ENCODE measurements around the gene NOC4L.

Gene NOC4L

DNA sequence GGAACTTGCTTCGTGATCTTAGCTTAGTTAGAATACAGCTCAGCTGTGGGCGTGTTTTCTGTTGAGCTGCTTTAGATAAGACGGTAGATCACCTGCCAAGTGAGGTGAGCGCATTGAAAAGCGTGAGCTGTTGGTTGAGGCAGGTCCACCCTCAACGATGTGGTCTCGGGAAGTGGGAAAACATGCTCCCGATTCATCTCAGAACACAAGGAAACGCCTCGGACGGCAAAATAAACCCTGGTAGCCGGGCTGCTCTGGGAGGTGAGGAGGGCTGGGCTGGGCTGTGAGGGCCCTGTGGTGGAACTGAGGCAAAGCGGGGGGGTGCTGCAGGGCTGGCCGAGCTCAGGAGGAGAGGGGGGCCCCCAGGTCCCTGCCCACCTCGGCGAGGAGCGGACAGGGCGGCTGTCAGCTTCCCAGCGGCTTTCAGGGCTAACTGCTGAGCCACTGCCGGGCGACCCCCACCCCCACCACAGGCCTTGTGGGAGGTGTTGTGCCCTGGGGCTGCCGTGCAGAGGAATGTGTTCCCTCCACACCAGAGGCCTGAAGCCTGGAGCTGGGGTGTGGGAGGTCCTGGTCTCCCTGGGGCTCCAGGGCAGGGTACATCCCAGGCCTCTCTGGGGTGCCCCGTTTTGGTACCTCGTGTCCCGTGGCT lies 30.7 kb downstream of the NOC4L start:
- H3K4me3 Mint-ChIP-seq: no peak overlapping the region
- peaks cover 20% of the 10 kb centered on the region for H3K4me1 Mint-ChIP-seq
- ATAC-seq: no peak
- no peaks in the 10 kb centered on the region for H3K9me3 Mint-ChIP-seq
- no peaks in the 10 kb centered on the region for H3K36me3 Mint-ChIP-seq
- H3K27me3 Mint-ChIP-seq: peaks cover 63% of the 10 kb centered on the region
- no peak overlapping the region for H3K27ac Mint-ChIP-seq

DNA sequence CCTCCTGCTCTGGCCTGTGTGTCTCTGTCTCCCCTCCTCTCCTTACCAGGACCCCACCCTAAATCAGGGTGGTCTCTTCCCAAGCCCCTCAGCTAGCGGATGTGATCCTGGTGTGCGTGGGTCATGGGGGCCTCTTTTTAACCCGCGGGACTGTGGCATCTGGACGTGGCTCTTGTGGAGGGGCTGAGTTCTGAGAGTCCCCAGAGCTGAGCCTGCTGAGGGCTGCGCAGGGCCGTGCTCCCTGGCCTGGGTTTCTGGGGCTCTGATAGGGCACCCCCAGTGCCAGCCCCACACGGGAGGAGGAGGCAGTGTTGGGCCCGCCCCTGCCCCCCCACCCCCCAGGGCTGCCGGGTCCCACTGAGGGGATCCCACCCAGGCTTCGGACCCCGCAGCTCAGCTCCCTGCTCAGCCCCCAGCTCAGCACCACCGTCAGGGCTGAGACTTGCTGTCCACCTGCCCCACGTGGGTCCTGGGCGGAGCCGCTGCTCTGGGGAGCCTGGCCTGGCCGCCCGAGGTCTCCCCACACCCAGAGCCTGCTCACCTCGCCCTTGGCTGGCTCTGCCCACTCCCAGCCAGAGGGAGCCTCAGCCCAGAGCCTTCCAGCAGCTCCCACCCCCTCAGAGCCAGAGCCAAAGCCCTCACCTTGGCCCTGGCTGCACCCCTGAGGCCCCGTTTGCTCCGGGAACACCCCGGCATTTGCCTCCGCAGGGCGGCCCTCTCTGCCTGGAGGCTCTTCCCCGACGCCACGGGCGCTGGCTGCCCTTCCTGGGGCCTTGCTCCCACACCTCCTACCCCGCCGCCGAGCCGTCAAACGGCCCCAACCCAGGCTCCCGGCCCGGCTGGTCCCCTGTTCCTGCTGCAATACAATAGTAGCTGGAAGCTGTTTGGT lies 31.5 kb downstream of the NOC4L start:
- Mint-ChIP-seq H3K27me3 (peaks cover 68% of the 10 kb centered on the region), H3K9me3 (no peaks in the 10 kb centered on the region), H3K4me3 (no peak overlapping the region), H3K27ac (no peak overlapping the region), H3K4me1 (peaks cover 20% of the 10 kb centered on the region), H3K36me3 (no peaks in the 10 kb centered on the region)
- peak; percentile 13 for ATAC-seq

DNA sequence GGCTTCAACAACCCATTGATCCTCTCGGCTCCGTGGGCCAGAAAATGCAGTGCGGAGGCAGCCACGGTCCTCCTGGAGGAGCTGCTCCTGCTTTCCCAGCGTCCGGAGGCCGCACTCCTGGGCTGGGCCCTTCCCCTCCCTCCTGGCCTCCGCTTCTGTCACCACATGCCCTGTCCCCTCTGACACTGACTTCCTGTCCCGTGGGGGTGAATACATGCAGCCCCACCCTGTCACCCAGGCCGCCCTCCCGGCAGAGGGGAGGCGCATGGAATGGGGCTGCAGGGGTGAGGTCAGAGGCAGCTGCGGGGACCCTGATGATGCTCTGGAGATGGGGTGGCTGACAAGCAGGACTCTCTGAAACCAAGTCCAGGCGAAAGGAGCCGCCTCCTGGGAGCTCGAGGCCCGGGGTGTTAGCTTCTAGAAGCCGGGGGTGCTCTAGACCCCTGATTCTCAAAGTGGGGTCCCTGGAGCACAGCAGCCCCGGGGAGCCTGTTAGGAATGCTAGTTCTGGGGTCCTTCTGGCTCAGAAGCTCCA lies 32.2 kb downstream of the NOC4L start:
- H3K4me1 Mint-ChIP-seq: peaks cover 20% of the 10 kb centered on the region
- H3K9me3 Mint-ChIP-seq: no peaks in the 10 kb centered on the region
- H3K27me3 Mint-ChIP-seq: peaks cover 75% of the 10 kb centered on the region
- ATAC-seq: no peak
- H3K4me3 Mint-ChIP-seq: no peak overlapping the region
- H3K36me3 Mint-ChIP-seq: no peaks in the 10 kb centered on the region
- H3K27ac Mint-ChIP-seq: no peak overlapping the region

DNA sequence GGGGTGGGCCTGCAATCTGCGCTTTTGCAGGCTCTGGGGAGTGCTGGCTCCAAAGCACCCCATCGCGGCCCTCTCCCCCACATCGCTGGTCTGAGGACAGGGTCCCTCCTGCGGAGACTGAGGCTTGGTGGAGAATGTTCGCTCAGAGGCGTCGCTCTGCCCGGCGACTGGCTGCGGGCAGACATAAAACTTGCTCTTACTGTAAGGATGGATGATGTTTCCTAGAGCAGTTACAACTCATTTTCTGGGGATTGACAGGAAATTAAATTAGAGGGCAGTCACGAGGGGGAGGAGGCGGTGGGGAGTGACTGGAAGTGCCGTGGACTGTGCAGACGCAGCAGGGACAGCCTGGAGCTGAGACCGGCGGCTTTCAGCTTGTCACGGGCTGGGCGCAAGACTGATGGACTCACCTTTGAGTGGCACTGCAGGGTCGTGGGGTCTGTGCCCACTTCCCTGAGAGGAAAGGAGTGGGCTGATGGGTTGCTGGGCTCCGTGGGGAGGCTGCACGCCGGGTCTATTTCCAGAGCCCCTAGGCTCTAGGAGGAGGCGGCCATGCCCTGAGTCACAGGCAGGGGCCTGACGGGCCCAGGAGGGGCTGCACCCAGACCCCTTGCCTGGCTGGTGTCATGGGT lies 32.8 kb downstream of the NOC4L start:
- Mint-ChIP-seq H3K4me3 (no peak overlapping the region), H3K36me3 (no peaks in the 10 kb centered on the region), H3K27me3 (peaks cover 76% of the 10 kb centered on the region), H3K9me3 (no peaks in the 10 kb centered on the region), H3K4me1 (peaks cover 20% of the 10 kb centered on the region), H3K27ac (no peak overlapping the region)
- no peak for ATAC-seq

DNA sequence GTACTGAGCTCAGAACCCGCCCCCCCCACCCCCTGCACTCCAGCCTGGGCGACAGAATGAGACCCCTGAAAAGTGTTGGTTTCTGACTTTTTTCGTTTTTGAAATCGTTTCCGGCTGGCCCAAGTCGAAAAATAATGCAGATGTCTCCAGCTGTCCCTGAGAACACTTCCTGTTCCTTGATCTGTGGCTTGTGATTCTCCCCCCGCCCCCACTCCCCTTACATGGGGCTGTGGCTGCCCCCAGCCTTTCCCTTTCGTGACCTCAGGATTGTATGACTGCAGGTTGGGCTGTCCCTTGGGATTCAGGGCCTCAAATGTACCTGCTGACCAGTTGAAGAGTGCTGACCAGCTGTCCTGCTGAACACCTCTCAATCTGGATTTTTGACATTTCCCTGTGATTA lies 34.1 kb downstream of the NOC4L start:
- Mint-ChIP-seq H3K4me3 (no peak overlapping the region), H3K36me3 (no peaks in the 10 kb centered on the region), H3K27ac (no peak overlapping the region), H3K9me3 (no peaks in the 10 kb centered on the region), H3K4me1 (peaks cover 13% of the 10 kb centered on the region), H3K27me3 (peaks cover 63% of the 10 kb centered on the region)
- ATAC-seq: no peak

DNA sequence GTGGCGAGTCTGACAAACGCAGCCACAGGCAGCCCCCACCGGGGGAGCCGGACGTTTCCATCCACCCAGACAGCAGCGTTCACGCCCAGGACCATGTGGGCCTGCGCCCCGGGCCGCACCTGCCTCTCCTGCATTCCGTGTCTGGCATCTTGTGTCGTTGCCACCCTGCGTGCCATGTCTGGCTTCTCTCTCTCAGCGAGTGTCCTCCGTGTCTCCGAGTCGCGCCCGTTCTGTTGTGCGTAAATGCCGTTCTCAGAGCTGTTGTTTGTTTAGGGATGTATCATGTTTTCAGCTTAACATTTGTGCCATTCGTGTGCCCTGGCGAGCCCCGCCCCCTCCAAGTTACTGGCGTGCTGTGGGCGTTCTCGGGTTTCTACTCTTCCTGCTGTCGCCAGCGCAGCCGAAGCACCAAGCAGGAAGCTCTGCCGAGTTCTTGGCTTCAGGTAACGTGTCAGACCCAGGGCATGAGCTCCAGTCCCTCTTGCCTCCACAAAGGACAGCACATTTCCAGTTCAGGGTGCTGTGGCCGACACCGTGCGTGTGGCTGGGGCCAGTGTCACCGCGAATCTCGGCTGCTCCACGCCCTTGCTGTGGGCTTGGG lies 34.6 kb downstream of the NOC4L start:
- H3K4me1 Mint-ChIP-seq: peaks cover 9% of the 10 kb centered on the region
- H3K27me3 Mint-ChIP-seq: peaks cover 59% of the 10 kb centered on the region
- no peak overlapping the region for H3K27ac Mint-ChIP-seq
- no peaks in the 10 kb centered on the region for H3K36me3 Mint-ChIP-seq
- no peak overlapping the region for H3K4me3 Mint-ChIP-seq
- H3K9me3 Mint-ChIP-seq: no peaks in the 10 kb centered on the region
- ATAC-seq: no peak

DNA sequence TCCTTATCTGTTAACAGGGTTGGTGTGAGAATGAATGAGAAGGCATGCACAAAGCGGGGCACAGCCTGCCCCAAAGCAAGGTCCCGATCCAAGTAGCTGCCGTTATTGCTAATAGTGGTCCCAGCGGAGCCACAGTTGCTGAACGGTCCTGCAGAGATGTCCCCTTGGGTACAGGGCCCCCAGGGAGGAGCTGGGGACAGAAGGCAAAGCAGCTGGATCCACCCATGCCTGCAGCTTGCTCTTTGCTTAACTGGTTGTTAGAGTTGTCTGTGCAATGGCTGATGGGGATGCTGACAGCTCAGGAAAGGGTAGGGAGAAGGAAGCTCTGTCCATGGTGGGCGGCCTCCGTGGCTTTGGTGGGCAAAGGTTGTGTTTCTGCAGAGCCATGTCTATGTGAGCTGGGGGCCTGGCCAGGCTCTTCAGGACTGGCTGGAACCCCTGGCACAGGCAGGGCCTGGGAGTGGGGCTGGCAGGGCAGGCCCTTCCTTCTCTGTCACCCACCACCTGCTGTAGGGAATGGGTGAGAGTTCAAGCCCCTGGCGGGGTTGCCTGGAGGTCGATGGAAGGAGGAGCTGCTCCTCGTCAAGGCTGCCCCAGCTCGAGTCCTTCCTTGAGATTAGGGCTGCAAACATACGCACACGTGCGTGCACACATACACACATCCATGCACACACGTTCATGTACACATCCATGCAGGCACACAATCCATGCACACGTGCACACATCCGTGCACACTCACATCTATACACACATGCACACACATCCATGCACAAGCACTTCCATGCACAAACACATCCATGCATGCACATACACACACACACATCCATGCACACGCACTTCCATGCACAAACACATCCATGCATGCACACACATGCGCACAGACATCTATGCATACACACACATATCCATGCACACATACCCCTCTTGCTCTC lies 35.4 kb downstream of the NOC4L start:
- Mint-ChIP-seq H3K27me3 (peaks cover 51% of the 10 kb centered on the region), H3K9me3 (peaks cover 4% of the 10 kb centered on the region), H3K4me3 (no peak overlapping the region), H3K4me1 (peaks cover 3% of the 10 kb centered on the region), H3K27ac (no peak overlapping the region), H3K36me3 (no peaks in the 10 kb centered on the region)
- no peak for ATAC-seq

DNA sequence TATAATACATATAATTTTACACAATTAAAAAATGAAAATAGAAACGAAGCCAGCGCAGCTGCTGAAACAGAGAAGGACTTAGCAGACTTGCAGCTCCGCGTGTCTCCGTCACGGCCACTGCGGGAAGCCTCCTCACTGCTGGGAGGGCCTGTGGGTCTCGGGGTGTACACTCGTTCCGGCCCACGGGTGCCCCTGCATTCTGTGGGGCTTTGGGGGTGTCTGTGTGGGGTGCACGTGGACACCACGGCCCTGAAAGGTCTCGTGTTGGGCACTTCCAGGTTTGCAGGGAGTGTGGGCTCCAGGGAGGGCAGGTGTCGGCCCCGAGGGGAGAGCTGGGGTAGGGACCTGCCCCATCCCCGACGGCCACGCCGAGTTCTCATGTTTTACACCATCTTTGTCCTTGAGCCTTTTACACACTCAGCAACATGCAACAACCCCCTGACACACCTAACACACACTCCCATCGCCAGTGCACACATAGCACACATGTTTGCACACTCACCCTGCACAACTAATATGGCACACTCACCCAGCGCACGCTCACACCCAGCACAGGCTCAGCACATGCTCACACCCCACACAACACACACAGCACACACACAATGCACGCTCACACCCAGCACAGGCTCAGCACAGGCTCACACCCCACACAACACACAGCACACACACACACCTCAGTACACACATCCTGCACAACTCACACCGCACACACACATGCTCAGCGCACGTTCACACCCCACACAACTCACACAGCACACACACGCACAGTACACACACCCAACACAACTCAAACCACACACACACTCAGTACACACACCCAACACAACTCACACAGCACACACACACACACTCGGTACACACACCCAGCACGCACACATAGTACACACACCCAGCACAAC lies 36.6 kb downstream of the NOC4L start:
- peaks cover 7% of the 10 kb centered on the region for H3K9me3 Mint-ChIP-seq
- peaks cover 47% of the 10 kb centered on the region for H3K27me3 Mint-ChIP-seq
- H3K4me3 Mint-ChIP-seq: no peak overlapping the region
- no peaks in the 10 kb centered on the region for H3K36me3 Mint-ChIP-seq
- H3K4me1 Mint-ChIP-seq: no peaks in the 10 kb centered on the region
- no peak for ATAC-seq
- H3K27ac Mint-ChIP-seq: no peak overlapping the region

DNA sequence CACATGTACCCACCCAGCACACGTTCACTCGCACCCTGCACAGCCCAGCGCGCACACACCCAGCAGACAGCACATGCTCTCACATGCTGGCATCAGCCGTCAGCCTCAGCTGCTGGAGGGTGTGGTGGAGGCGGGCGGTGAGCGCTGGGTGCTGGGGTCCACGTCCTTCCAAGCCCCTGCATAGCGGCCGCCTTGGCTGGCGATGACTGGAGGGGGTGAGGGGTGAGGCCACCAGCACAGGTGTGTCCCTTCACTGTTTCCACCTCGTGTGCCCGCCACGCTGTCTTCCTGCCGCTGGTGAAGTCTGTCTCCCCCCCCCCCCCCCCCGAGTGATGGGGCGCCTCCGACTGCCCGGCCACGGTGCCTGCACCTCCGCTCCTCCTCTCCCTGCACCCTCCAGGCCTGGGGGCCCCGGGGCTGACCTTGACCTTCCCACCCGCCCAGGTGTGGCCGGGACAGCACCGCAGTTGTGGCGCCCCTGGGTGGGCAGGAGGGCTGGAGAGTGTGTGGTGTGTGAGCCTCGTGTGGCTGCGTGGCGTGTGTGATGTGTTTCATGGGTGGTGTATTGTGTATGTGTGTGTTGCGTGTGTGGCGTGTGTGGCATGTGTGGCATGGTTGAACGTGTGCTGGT lies 37.4 kb downstream of the NOC4L start:
- Mint-ChIP-seq H3K4me3 (no peak overlapping the region), H3K36me3 (no peaks in the 10 kb centered on the region), H3K4me1 (peaks cover 3% of the 10 kb centered on the region), H3K27ac (no peak overlapping the region), H3K9me3 (peaks cover 9% of the 10 kb centered on the region), H3K27me3 (peaks cover 40% of the 10 kb centered on the region)
- ATAC-seq: no peak

DNA sequence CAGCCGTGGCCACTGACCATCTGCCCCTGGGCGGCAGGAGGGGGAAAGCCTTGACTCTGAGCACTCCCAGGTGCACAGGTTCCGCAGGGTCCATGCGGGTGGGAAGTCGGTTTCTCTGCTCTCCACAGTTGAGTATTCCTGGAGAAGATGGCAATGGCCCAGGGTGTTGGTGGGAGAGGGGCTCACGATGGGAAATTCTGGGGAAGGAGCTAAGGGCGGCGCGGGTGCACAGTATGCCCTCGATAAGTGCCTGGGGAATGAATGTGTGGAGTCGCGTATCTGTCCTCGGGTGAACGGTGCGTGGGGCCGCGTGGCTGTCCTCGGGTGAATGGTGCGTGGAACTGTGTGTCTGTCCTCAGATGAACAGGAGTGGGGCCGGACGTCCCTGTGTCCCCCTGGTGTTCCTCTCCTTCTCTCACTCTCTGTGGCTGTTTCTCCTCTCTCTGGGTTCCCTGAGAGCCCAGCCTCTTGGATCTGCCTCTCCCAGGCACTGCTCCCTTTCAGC lies 38.0 kb downstream of the NOC4L start:
- ATAC-seq: no peak
- H3K27ac Mint-ChIP-seq: no peak overlapping the region
- H3K27me3 Mint-ChIP-seq: peaks cover 34% of the 10 kb centered on the region
- no peak overlapping the region for H3K4me3 Mint-ChIP-seq
- no peaks in the 10 kb centered on the region for H3K36me3 Mint-ChIP-seq
- peaks cover 9% of the 10 kb centered on the region for H3K9me3 Mint-ChIP-seq
- H3K4me1 Mint-ChIP-seq: peaks cover 9% of the 10 kb centered on the region

DNA sequence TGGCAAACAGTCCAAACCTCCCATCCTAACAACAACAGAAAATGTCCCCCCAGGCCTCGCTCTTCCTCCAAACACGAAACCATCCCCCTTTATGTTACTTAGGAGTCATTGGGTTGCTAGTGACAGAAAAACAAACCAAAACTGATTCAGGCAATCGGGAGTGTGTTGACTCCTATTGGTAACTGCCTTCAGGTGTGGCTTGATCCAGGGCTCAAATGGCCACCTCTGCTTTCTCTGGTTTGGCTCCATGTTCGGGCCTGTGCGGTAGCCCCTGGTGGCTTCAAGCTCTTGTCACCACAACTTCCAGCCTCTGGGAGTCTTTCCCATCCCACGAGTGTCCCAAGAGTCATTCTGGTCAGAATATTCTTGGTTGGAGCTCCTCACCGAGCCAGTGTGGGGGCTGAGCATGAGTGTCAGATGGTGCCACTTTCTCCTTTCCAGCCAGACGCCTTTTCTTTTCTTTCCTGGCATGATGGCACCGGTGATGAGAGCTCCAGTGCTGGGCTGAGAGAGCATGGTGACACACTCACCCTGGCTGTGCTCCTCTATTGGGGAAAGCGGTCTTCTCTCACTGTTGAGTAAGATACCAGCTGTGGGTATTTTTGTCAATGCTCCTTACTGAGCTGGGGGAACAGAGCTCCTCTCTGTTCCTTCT lies 38.6 kb downstream of the NOC4L start:
- no peak overlapping the region for H3K4me3 Mint-ChIP-seq
- peaks cover 33% of the 10 kb centered on the region for H3K27me3 Mint-ChIP-seq
- no peak for ATAC-seq
- H3K4me1 Mint-ChIP-seq: peaks cover 10% of the 10 kb centered on the region
- no peaks in the 10 kb centered on the region for H3K36me3 Mint-ChIP-seq
- H3K27ac Mint-ChIP-seq: no peak overlapping the region
- peaks cover 9% of the 10 kb centered on the region for H3K9me3 Mint-ChIP-seq

DNA sequence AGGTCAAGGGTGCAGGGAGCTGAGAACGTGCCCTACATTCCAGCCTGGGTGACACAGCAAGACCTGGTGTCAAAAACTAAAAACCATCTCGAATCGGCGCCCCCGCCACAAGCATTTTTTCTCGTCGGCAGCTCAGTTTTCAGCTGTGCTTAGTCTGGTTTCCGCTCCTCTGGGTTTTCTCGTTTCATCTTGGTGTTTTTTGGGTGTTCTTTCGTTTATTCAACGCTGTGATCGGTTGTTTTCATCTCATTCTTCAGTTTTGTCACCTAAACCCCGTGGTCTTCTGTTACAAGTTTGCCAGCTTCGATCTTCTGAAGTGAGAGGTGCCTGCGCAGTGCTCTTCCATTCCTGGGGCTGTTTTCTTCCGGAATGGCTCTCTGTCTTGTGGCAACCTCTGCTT lies 41.4 kb downstream of the NOC4L start:
- H3K4me1 Mint-ChIP-seq: peaks cover 26% of the 10 kb centered on the region
- H3K9me3 Mint-ChIP-seq: peaks cover 9% of the 10 kb centered on the region
- H3K4me3 Mint-ChIP-seq: no peak overlapping the region
- H3K27me3 Mint-ChIP-seq: peaks cover 11% of the 10 kb centered on the region
- no peak for ATAC-seq
- no peak overlapping the region for H3K27ac Mint-ChIP-seq
- H3K36me3 Mint-ChIP-seq: no peaks in the 10 kb centered on the region

All from stimulated activated memory B cell treated with anti-CD40 and anti-IgM and Interleukin-4, amounts not matched to agents 10 μg/mL and 1 μg/mL and 100 μg/mL, for 72 hours (primary cell).